GM21447 (cell line): ENCODE data around the gene ASAH2B.
"Not testable (repeated sequence)": the region's sequence is repeated elsewhere in the genome, so short reads cannot be mapped to it uniquely, and the experiment has no call there.

Experiments used
- ATAC-seq: cut with Tn5 transposase; IDR thresholded peaks from one replicate; pipeline ENCODE4 v1.9.1; 2021; ENCODE audit not compliant: unreplicated experiment

The ASAH2B gene

DNA sequence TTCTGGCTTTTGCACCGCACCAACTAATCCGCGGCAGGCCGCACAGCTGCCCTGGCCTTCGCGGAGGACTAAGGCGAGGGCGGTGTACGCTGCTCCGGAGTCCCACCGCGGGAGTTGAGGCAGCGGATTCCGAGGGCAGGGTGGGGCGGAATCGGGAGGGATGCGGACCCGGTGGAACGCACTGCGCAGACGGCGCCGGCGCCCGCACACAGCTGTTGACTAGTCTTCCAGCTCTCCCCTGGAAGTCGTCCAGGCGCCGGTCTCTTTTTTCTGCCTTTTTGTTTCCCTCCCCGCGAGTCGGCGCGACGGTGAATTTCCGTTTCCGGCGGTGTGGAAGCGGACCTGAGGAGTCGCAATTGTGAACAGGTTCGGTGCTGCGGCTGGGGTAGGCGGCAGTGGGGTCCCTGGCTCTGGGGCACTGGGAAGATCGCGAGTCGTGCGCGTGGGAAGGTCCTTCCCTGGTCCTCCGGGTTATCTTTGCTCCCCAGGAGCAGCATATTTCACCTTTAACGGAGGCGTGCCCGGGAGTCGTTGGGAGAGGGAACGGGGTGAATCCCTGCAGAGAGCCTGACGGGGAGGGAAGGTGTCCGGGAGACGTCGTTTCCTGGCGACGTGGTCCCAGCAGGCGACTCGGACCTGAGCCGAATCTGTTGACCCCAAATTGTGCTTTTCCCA is at the start of gene ASAH2B:
Gene ASAH2B (plus strand): TSS at position 319 of the 675 bp plus-strand sequence. CDS start 5,195 bp downstream, outside the sequence.
- ATAC-seq = peak; percentile 83

DNA sequence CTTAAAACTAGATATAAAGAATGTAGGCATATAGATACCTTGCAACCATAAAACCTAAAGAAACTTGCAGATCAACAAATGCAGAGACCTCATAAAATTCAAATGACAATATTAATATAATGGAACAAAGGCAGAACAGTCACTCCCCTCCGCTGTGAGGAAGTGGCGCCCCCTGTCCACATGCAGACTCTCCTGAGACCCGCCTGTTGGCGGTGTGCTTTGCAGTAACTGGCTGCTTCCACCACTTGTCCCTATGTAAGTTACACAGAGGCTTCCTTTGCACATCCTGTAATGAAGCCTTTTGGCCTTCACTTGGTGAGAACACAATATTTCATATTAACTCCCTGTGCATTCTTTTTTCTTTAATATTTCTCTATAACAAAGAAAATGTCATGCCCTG is 41.9 kb upstream of the ASAH2B start:
- not testable (repeated sequence) for ATAC-seq

DNA sequence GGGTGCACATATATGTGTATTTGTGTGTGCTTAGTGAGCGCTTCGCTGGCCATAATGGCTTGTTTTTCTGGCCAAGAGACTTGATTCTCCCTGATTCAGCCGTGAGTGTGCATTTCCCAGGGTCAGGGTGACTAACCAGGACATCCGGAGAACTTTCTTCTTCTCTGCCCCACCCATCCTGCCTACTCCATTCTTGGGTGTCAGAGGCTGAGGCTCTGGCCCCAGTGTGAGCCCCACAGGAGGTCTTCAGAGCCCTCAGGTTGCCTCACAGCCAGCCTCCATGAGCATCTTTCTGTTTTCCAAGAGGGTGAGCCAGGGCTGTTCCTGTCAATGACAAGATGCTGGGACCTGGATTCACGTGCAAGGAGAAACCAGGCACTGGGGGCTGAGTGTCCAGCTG is 37.8 kb upstream of the ASAH2B start:
- not testable (repeated sequence) for ATAC-seq

DNA sequence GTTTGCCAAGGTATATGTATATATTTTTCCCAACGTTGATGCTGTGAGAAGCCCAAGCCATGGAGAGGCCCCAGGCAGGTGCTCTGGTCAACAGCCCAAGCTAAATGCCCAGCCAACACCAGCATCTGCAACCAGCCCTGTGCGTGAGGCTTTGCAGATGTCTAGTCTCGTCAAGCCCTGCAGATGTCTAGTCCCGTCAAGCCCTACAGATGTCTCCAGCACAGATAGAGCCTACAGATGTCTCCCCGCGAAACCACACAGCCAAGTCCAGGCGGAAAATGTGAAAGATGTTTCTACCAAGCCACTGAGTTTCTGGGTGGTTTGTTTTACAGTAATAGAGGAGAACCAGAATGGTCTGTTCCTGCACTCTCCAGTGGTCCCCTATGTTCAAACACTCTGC is 36.7 kb upstream of the ASAH2B start:
- not testable (repeated sequence) for ATAC-seq

DNA sequence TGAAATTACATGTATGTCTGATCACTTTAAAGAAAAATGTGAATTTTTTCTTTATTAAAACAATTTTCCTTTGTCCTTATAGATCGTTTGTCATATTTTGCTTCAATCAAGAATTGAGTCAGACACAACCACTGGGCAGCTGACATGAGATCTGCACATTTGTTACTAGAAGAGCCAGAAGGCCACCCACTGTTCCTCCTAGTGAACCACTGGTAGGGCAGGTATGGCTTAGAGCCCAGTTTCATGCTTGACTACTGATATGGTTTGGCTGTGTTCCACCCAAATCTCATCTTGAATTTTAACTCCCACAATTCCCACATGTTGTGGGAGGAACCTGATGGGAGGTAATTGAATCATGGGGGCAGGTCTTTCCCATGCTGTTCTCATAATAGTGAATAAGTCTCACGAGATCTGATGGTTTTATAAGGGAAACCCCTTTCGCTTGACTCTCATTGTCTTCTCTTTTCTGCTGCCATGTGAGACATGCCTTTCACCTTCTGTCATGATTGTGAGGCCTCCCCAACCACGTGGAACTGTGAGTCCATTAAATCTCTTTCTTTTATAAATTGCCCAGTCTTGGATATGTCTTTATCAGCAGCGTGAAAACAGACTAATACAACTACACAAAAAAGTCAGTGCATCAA is 35.2 kb upstream of the ASAH2B start:
- not testable (repeated sequence) for ATAC-seq

DNA sequence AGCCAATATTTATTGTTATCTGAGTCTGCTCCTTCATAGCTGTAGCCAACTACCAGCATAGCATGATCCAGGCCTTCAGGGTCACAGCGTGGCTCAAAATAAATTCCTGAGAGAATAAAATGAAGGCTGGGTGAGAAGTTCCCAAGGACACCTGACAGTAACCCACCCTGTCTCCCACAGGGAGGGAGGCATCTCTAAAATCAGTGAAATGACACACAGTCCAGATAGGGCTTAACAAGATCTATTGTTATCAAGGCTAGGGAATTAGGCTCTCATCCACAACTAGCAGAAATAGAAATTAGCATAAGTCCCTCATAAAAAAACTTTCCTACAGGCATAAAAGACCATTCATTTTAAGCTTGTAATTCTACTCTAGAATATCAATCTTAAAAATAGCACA is 33.7 kb upstream of the ASAH2B start:
- ATAC-seq = not testable (repeated sequence)

DNA sequence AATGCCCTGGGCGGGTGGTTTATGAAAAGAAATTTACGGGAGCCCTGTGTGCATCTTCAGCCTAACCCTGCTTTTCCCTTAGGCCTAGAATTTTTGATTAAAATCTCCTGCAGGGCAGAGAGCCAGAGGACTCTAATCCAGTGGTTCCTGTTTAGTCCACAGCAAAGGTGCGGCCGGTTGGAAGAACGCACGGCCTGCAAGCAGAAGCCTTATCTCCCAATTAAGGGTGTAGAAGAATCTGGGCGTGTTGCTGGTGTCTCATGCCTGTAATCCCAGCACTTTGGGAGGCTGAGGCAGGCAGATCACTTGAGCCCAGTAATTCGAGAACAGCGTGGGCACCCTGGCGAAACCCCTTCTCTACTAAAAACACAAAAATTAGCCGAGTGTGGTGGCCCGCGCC is 29.5 kb upstream of the ASAH2B start:
- ATAC-seq = not testable (repeated sequence)

DNA sequence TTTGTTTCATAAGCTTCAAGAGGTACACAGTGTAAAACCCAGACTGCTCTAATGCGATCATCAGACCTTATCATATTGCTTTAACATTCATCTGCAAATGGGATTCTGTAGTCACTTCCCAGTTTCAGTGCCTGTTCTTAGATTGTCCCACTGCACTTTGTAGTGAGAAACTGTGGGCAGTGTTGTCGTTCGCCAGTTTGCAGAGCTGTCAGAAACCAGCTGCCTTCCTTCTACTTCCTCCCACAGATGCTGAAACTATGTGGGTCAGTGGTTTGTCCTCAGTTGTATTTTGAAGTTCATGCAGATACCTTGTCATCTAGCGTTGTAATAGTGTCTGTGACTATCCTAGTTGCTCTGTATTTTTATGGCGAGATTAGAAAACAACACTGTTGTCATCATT is 15.9 kb upstream of the ASAH2B start:
- ATAC-seq = peak; percentile 66

DNA sequence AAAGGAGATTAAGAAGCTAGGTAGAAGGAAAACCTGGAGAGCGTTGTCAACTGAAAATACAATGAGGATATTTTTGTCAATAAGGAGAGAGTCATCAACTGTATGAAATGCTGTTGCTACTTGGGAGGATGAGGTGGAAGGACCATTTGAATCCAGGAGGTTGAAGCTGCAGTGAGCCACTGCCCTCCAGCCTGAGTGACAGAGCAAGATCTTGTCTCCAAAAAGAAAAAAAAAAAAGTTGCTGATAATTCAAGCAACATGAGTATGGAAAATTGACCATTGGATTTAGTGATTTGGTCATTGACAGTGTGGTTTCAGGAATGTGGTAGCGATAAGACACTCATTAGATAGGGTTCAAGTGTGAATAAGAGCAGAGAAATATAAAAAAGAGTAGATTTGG is 11.6 kb upstream of the ASAH2B start:
- not testable (repeated sequence) for ATAC-seq

DNA sequence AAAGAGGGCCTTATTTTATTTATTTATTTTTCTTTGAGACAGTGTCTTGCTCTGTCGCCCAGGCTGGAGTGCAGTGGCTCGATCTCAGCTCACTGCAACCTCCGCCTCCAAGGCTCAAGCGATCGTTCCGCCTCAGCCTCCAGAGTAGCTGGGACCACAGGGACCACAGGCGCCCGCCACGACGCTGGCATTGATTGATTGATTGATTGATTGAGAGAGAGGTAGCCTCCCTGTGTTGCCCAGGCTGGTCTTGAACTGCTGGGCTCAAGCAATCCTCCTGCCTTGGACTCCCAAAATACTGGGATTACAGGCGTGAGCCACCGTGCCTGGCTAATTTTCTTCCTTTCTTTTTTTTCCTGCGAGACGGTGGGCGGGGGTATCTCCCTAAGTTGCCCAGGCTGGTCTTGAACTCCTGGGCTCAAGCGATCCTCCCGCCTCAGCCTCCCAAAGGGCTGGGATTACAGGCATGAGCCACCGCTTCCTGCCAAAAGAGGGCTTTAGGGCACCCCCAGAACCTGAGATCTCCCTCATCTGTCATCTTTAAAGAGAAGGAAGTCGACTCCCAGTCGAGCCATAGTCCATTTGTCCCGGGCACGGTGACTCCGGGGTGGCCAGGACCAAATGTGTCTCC is 634 bp upstream of the ASAH2B start:
- ATAC-seq = not testable (repeated sequence)

DNA sequence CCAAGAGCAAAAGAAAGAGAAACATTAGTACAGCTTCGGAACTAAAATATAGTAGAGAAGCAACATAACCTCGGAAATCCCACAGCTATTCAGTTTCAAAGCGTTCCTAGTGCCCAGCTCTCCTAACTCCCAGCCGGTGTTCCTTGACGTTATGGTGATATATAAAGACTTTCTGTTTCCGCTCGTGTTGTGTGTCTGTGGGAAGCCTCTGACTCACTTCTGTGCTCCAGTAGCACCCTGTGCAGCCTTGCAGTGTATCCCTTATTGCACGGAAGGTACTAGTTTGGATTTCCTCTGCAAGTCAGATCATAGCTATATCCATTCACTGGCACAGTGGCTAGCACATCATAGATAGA is 535 bp downstream of the ASAH2B start:
- peak; percentile 45 for ATAC-seq

DNA sequence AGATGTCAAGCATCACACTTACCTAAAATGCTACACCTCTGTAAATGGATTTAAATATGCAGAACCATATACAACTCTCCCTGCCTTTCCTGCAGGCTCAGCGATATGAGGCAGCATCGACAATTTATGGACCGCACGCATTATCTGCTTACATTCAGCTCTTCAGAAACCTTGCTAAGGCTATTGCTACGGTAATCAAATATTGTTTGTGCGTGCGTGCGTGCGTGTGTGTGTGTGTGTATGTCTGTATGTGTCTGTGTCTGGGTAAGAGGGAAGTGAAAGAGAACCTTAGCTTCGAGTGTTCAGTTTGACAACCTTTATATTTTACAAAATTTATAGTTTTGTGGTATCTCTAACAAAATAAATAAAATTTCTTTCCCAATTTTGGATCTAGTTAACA is 3.1 kb downstream of the ASAH2B start:
- ATAC-seq = not testable (repeated sequence)

DNA sequence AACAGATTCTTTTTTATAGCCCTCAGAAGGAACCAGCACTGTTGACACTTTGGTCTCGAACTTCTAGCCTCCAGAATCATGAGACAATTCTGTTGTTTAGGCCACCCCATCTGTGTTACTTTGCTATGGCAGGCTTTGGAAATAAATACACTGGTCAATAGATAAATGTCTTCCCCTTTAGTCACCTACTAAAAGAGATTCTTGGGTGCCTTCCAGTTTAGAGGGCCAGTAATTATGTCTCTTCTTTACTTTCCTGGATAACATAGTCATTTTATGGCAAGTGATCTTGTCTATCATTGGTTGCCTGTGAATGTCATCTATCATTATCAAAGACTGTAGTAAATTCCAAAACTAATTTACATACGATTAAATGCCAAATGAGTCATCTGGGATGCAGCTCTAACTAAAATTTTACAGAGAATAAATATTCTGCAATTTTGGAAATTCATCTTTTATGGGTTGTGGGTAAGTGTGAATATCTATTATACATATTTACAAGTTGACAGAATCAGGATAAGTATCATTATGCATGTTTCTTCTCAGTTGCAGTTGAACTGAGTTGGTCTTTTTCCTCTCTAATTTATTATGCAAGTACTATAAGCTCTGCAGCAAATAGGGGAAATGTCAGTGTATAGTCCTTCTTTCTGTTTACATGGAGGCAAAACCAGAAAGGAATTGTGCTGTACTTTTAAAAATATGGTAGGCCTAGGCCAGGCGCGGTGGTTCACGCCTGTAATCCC is 27.2 kb downstream of the ASAH2B start:
- not testable (repeated sequence) for ATAC-seq

DNA sequence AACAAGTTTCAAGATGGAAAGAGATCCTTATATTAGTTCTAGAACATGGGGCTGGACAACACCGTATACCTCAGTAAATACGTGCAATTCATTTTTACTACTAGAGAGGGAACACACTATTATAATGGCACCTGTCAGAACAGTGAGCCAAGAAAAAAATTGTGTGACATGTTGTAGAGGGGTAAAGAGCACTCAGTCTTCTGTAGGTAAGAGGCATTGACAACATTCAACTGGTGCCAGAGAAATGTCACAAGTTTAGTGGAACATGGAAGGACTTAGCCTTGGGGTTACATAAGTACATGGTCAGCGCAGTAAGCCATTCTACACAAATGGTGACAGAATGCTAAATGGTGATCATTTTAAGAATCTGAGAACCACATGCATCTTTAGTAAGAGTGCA is 32.3 kb downstream of the ASAH2B start:
- ATAC-seq = not testable (repeated sequence)

DNA sequence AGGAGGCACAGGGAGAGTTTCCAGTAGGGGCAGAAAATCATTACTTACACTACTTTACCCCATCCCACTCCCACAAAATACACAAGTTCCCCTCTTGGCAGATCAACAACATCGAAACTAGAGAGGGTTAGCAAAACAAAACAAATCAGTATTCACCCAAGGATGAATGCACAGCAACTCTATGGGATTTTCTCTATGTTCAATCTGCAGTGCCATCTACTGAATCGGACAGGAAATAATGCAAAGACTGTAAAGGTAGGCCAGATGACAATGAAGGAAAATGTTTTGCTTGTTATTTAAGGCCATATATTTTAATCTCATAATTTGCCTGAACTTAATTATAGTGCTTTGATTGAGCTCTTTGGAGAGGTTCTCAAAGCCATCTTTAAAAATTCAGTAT is 35.1 kb downstream of the ASAH2B start:
- not testable (repeated sequence) for ATAC-seq

DNA sequence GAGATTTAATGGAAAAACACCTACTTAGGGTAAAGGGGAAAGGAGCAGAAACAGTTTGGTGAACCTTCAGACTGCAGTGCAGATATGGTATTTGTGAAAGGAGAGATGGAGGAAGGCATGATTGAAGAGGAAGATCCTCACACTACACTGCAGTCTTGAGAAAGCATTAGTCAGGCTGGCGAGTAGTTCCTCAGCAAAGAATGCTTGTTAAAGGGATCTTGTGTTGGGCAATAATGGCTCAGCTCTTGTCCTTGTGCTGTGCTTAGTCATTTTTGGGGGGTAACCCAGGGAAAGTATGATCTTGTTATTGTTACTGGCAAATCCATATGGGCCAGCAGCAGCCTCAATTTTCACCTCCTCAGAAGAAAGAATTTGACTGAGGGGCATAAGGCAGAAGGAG is 40.3 kb downstream of the ASAH2B start:
- not testable (repeated sequence) for ATAC-seq

DNA sequence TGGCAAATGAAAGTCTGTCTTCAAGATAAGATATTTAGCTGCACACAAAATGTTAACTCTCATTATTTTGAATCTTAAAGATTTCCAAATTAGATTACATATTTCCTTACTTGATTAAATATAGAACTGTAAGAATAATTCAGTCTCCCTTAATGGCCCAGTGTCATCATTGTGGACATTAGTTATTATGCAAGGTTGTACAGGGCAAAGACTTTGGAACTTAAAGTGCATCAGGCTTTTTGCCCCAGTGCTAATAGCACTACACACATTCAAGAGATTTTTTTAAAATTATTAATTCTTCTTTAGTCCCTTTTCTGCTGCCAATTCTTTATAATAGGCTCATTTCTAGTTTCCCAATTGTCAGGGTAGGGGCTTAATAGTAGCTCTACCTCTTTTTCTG is 42.3 kb downstream of the ASAH2B start:
- ATAC-seq = not testable (repeated sequence)

DNA sequence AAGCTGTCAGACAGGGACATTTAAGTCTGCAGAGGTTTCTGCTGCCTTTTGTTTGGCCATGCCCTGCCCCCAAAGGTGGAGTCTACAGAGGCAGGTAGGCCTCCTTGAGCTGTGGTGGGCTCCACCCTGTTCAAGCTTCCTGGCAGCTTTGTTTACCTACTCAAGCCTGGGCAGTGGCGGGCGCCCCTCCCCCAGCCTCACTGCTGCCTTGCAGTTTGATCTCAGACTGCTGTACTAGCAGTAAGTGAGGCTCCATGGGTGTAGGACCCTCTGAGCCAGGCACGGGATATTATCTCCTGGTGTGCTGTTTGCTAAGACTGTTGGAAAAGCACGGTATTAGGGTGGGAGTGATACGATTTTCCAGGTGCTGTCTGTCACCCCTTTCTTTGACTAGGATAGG is 48.2 kb downstream of the ASAH2B start:
- not testable (repeated sequence) for ATAC-seq

DNA sequence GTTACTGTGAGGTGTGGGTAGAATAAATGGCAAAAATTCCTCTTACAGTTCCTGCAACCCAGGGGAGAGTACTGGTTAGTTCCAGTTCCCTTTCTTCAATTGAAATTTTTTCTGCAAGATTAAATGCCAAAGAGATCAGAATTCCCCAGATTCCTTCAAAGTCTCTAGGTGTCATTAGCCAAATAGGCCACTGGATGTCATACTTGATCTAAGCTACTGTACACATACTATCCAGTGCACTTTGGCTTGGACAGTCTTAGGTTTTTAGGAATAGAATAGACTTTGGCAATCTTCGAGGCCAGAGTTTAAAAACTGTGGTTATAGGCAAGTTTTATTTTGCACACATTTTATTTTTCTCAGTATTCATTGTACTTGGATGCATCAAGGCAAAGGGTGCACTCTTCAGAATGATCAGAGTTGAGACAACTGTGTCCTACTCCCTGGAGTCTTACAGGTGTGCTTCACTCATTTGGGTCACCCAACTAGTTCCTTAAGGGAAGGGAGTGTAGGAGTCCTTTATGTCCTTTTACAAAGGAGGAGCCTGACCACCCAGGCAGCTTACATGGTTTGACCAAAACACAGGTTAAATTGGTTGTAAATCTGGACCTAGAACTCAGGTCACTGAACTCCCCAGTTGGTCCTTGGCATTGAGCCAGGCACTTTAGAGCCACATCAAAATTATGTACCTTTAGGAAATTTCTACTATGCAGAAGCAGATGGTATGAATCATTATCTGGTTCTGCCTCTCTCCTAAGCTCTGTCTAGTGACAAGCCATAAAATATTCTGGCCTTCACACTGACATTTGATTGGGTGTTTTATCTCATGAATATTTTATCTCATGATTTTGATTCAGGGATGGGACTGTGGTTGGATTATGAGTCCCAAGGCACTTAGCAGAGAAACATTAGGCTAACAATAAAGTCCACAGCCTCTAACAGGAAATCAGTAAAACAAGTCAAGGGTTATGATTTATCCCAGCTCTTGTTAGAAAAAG is 49.5 kb downstream of the ASAH2B start:
- ATAC-seq = no peak

DNA sequence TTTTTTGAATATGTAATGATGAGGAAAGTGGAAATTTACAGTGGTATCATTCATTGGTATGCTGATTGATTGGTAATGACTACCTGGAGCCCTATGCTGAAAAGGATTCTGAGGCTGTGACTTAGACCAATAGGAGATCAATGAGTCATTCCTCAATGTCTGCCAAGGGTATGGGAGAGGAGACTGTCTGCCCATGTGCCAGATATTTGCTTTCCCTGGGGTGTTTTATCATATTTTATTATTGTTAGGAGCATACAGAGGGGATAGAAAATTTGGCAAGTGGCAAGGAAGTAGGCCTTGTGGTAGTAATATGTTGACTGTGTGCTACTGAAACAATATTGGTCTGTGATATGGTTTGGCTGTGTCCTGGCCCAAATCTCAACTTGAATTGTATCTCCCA is 54.8 kb downstream of the ASAH2B start:
- ATAC-seq = no peak
